ENCODE data around the gene GJB5. TPM values are rescaled to one million over a fixed set of nuclear protein-coding genes. Genes with fewer than 3 reads are reported as not detected.

The GJB5 gene
- total and polyA plus RNA-seq, 9 of the 15 experiments (the other 6 are each of a cell fraction or from before 2014, with no cell fraction given), result 0.04 TPM; not detected in 8

- no peak for TF ChIP-seq FIP1L1 (IDR thresholded peaks at IDR 0.05; ENCODE audit: low read depth, low read length, poor library complexity, severe bottlenecking)
- TF ChIP-seq ATF3 (IDR thresholded peaks at IDR 0.05), result 0 out of 2 replicates have a peak, but pooled peaks have one; percentile 14
- no peak for TF ChIP-seq ATF3 (CRISPR knock-in tag; conservative IDR thresholded peaks at IDR 0.05)
These were observed 45.4 kb downstream of the GJB5 start (continued) for GRCh38 chr1:34800214-34800613.

DNA sequence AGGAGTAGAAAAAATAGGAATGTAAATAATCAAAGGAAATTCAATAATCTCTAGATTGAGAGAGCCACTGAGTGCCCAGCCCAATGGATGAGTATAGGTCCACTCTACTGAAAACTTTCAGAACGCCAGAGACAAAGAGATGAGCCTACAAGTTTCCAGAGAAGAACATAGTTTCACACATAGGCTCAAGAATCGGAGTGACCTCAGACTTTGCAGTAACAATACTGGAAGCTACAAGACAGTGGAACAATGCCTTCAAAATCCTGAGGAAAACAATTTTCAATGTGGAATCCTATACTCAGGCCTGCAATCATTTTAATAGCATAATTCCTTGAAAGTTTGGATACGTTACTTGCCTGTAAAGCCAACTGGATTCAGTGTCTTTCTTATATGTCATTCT lies 48.9 kb downstream of the GJB5 start:
- in situ Hi-C loops (cut with MboI), result no loop called here
- FAIRE-seq (no peak), ATAC-seq (no peak), DNase-seq (ENCODE audit: extremely low read depth in 1 of 4, low spot score in 3 of 4) (peak in 1 of 4 experiments; percentile 9)
- TF ChIP-seq CBX3 (IDR thresholded peaks at IDR 0.05; ENCODE audit: borderline replicate concordance in 1 of 2, low read length in 2 of 2), result peak in 1 of 2 experiments; percentile 84; a peak in 1 of 3 replicates
- no peak for TF ChIP-seq ZZZ3 (IDR thresholded peaks at IDR 0.05)
- TF ChIP-seq CBX5 (IDR thresholded peaks at IDR 0.05; ENCODE audit: borderline replicate concordance, low read depth), result 0 out of 2 replicates have a peak, but pooled peaks have one; percentile 43
- no peak for TF ChIP-seq COPS2 (conservative IDR thresholded peaks at IDR 0.05)
- no peak for TF ChIP-seq MTA1 (IDR thresholded peaks at IDR 0.05; ENCODE audit: borderline replicate concordance)
- H3K4me2 ChIP-seq (ENCODE audit: insufficient read depth, low read length), result no peak overlapping the region
- H3K27ac ChIP-seq (ENCODE audit: extremely low read depth, low read depth, low read length), result no peak overlapping the region
- H3K9me3 ChIP-seq (replicated peaks; ENCODE audit: control insufficient read depth, insufficient read depth, low read depth, low read length), result no peaks in the 10 kb centered on the region; the same call in 1 of the 2 replicates
- BruUV-seq (replicated peaks), result no TSS peak
- H3K27me3 ChIP-seq (ENCODE audit: control insufficient read depth in 2 of 2, insufficient read depth in 2 of 2, low read length in 2 of 2), result peaks cover 4% of the 10 kb centered on the region in 2 experiments
- H3K9ac ChIP-seq (ENCODE audit: insufficient read depth in 1 of 2, low read depth in 2 of 2, low read length in 2 of 2), result no peak overlapping the region
- H3K4me3 ChIP-seq, result no peak overlapping the region
- WGBS (ENCODE audit: insufficient coverage, low coverage, missing lambda C conversion rate), result 3% methylated on average over 3 of the region's 3 CpGs
- H2AFZ ChIP-seq (ENCODE audit: low read depth, low read length), result no peak overlapping the region
- H3K79me2 ChIP-seq (ENCODE audit: control insufficient read depth, insufficient read depth, low read length), result no peaks in the 10 kb centered on the region
- no peaks in the 10 kb centered on the region for H4K20me1 ChIP-seq (replicated peaks; ENCODE audit: control insufficient read depth, insufficient read depth, low read length)
- no peaks in the 10 kb centered on the region for H3K36me3 ChIP-seq (ENCODE audit: control insufficient read depth, insufficient read depth, low read length)
- H3K4me1 ChIP-seq (replicated peaks in 1 of 2; ENCODE audit: control insufficient read depth in 2 of 2, insufficient read depth in 2 of 2, low read length in 2 of 2), result no peaks in the 10 kb centered on the region
- intact Hi-C loops (cut with micrococcal nuclease), result no loop called here
- no peaks in the 10 kb centered on the region for H3K9me1 ChIP-seq (ENCODE audit: control insufficient read depth, insufficient read depth, low read length)
- CTCF ChIA-PET (ENCODE audit: low intra/inter-chr PET ratio), result no interaction called here
- POLR2A ChIA-PET, result interaction anchor here (0.6 to 1.4 kb wide), 3 partner anchors 14 to 1059 kb away, joined by 3 to 4 read pairs (median 3); no protein-coding TSS in a partner anchor

Data from K562 (cell line).